GM19467 (cell line): Measurements from ENCODE around the gene RREB1.

Source experiments
- ATAC-seq: cut with Tn5 transposase; IDR thresholded peaks from one replicate; pipeline ENCODE4 v1.9.1; 2021; ENCODE audit warnings: mild to moderate bottlenecking, moderate library complexity; ENCODE audit not compliant: unreplicated experiment

RREB1 gene

GRCh38 chr6:7282097-7282906, 174.5 kb downstream of the RREB1 start:
- ATAC-seq: no peak

GRCh38 chr6:7283676-7284075, 175.9 kb downstream of the RREB1 start:
- ATAC-seq: no peak

- ATAC-seq: no peak
These were observed 177.7 kb downstream of the RREB1 start for GRCh38 chr6:7285416-7285815.

GRCh38 chr6:7290079-7290478, 182.3 kb downstream of the RREB1 start:
- ATAC-seq: no peak

GRCh38 chr6:7292596-7293255, 185.0 kb downstream of the RREB1 start:
- no peak for ATAC-seq

- ATAC-seq: no peak
These were observed 188.2 kb downstream of the RREB1 start for GRCh38 chr6:7295916-7296315.

- ATAC-seq: no peak
These were observed 188.8 kb downstream of the RREB1 start for GRCh38 chr6:7296602-7297001.

- no peak for ATAC-seq
These were observed 190.4 kb downstream of the RREB1 start for GRCh38 chr6:7298113-7298512.

GRCh38 chr6:7300926-7301325, 193.2 kb downstream of the RREB1 start:
- ATAC-seq: no peak
